Measurements from ENCODE around the gene SMC1B. TPM values are rescaled to one million over a fixed set of nuclear protein-coding genes. Genes with fewer than 3 reads are reported as not detected.

The SMC1B gene
- total RNA-seq, 1 donor from 2014 or later: not detected

DNA sequence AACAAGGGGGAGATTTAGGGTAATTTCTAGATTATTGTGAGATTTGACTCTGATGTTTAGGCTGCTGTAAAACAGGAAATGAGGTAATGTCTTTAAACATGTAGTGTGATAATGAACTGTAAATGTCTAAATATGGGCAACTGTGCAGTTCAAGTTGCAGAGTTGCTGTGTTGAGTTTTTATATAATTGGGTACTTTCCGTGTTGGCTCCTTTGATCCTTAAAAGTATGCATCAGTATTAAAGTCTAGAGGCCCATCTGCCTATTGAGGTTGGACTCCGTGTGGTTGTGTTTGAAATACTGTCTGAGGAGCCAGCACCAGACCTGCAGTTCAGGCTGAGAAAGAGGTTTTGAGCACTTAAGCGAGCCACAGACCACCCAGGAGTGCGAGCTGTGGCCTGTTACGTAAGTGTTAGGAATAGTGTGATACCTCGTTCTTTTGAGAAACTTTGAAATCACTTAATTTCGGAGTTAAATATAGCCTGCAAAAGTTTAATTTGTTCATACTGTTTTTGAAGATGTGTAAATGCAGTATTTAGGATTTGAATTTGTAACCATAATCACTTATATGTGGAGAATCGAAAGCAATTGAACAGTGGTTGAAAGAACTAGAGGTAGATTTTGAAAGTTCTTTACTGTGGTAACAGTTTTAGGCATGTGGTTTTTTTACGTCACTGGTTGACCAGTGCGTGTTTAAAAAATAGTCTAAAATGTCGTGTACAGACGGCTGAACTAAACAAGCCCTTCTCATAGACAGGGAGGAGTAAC, 94.7 kb downstream of the SMC1B start:
- H3K36me3 Mint-ChIP-seq (ENCODE audit: low read depth, unreplicated experiment): peaks cover 10% of the 10 kb centered on the region
- H3K4me3 Mint-ChIP-seq (ENCODE audit: unreplicated experiment): no peak overlapping the region
- H3K9me3 Mint-ChIP-seq (ENCODE audit: unreplicated experiment): no peaks in the 10 kb centered on the region
- peaks cover 3% of the 10 kb centered on the region for H3K27me3 Mint-ChIP-seq (ENCODE audit: unreplicated experiment)
- DNase-seq (ENCODE audit: low spot score): no peak
- peaks cover 15% of the 10 kb centered on the region for H3K4me1 Mint-ChIP-seq (ENCODE audit: unreplicated experiment)
- H3K27ac Mint-ChIP-seq (ENCODE audit: unreplicated experiment): peak overlapping the region; percentile 91
- TF ChIP-seq, protein P1, sequence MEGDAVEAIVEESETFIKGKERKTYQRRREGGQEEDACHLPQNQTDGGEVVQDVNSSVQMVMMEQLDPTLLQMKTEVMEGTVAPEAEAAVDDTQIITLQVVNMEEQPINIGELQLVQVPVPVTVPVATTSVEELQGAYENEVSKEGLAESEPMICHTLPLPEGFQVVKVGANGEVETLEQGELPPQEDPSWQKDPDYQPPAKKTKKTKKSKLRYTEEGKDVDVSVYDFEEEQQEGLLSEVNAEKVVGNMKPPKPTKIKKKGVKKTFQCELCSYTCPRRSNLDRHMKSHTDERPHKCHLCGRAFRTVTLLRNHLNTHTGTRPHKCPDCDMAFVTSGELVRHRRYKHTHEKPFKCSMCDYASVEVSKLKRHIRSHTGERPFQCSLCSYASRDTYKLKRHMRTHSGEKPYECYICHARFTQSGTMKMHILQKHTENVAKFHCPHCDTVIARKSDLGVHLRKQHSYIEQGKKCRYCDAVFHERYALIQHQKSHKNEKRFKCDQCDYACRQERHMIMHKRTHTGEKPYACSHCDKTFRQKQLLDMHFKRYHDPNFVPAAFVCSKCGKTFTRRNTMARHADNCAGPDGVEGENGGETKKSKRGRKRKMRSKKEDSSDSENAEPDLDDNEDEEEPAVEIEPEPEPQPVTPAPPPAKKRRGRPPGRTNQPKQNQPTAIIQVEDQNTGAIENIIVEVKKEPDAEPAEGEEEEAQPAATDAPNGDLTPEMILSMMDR (IDR thresholded peaks at IDR 0.05; ENCODE audit: unreplicated experiment): no peak

DNA sequence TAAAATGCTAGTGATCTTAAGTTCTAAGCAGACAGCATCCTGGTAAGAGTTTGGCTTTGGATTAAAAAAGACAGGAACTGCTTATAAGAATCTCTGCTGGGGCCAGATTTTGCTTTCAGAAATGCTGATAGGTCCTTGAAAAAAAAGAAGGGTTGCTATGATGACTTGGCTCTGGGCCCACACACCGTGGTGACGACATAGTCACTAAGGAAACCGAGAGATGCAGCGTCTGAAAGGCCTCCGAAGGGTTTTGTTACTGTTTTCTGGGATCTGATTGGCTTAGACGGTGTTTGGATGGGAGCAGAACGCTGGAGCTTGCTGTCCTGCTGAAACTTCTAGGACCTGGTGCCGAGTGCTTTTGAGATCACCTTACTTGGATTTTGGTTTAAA, 95.2 kb downstream of the SMC1B start:
- TF ChIP-seq, protein P1 (IDR thresholded peaks at IDR 0.05; ENCODE audit: unreplicated experiment): no peak
- H3K27me3 Mint-ChIP-seq (ENCODE audit: unreplicated experiment): peaks cover 3% of the 10 kb centered on the region
- DNase-seq (ENCODE audit: low spot score): peak; percentile 40
- no peaks in the 10 kb centered on the region for H3K9me3 Mint-ChIP-seq (ENCODE audit: unreplicated experiment)
- H3K4me1 Mint-ChIP-seq (ENCODE audit: unreplicated experiment): peaks cover 19% of the 10 kb centered on the region
- H3K36me3 Mint-ChIP-seq (ENCODE audit: low read depth, unreplicated experiment): peaks cover 4% of the 10 kb centered on the region
- H3K27ac Mint-ChIP-seq (ENCODE audit: unreplicated experiment): peak overlapping the region; percentile 91
- no peak overlapping the region for H3K4me3 Mint-ChIP-seq (ENCODE audit: unreplicated experiment)

DNA sequence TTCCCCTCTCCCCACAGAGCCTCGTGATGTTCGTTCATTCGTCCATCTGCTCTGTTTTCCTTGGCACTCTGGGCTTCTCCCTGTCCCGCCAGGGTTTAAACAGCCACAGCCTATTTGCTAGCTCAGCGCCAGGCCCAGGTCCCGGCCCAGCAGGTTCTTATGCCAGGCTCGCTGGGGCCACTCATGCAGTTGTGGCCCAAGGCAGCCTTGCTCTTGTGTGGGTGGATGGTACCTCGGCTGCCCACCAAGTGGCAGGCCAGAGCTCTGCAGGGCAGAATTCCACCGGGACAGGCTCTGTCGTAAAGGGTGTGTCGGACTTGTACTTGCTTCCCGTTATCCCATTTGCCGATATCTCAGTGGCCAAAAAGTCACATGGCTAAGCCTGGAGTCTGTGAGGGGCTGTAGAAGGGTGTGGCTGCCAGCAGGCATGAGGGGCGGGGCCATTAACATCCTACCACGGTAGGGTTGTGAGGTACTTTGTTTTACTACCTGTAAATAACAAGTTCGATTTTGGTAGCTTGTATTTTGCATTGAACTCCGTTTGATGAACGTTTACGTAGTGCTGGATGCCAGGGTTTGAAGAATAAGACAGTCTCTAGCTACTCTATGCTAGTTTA, 95.7 kb downstream of the SMC1B start:
- peak; percentile 31 for DNase-seq (ENCODE audit: low spot score)
- peaks cover 2% of the 10 kb centered on the region for H3K36me3 Mint-ChIP-seq (ENCODE audit: low read depth, unreplicated experiment)
- H3K4me3 Mint-ChIP-seq (ENCODE audit: unreplicated experiment): no peak overlapping the region

DNA sequence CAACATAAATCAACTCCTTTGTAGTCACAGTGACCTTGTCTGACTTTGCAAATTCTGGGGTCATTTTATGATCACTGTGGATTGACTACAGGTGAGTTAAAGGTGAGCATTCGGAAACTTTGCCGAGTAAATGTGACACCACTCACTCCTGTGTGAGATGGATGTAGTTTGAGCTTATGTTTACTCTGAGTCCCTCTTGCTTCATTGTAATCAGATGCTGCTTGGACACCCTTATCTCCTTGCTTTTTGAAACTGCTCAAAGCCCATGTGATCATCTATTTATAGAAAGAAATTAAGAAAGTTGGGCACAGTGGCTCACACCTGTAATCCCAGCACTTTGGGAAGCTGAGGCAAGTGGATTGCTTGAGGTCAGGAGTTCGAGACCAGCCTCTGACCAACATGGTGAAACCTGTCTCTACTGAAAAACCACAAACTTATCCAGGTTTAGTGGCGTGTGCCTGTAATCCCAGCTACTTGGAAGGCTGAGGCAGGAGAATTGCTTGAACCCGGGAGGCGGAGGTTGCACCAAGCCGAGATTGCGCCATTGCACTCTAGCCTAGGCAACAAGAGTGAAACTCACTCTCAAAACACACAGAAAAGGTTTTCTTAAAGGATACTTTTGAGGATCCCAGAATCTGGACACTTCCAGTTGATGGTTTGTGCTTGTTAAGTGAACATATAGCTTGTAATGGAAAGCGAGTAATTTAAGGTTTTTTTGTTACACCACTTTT, 96.4 kb downstream of the SMC1B start:
- Mint-ChIP-seq H3K27ac (ENCODE audit: unreplicated experiment) (no peak overlapping the region), H3K9me3 (ENCODE audit: unreplicated experiment) (no peaks in the 10 kb centered on the region), H3K27me3 (ENCODE audit: unreplicated experiment) (peaks cover 6% of the 10 kb centered on the region), H3K4me1 (ENCODE audit: unreplicated experiment) (peaks cover 26% of the 10 kb centered on the region), H3K4me3 (ENCODE audit: unreplicated experiment) (no peak overlapping the region), H3K36me3 (ENCODE audit: low read depth, unreplicated experiment) (no peaks in the 10 kb centered on the region)
- DNase-seq (ENCODE audit: low spot score): no peak
- TF ChIP-seq, protein P1 (IDR thresholded peaks at IDR 0.05; ENCODE audit: unreplicated experiment): no peak

More for the DNA sequence above, 95.7 kb downstream of the SMC1B start:
- TF ChIP-seq, protein P1 (IDR thresholded peaks at IDR 0.05; ENCODE audit: unreplicated experiment): no peak
- Mint-ChIP-seq H3K4me1 (ENCODE audit: unreplicated experiment) (peaks cover 23% of the 10 kb centered on the region), H3K27ac (ENCODE audit: unreplicated experiment) (peak overlapping the region; percentile 91), H3K9me3 (ENCODE audit: unreplicated experiment) (no peaks in the 10 kb centered on the region), H3K27me3 (ENCODE audit: unreplicated experiment) (peaks cover 6% of the 10 kb centered on the region)

Data from endothelial cell (in vitro differentiated cells).